ENCODE data around the gene GALNT10.

- no peak for TF ChIP-seq CTCF (IDR thresholded peaks at IDR 0.05)
- TF ChIP-seq POLR2A (IDR thresholded peaks at IDR 0.05): no peak
Measured at GRCh38 chr5:154278186-154278585, 87.7 kb downstream of the GALNT10 start.

All from lower leg skin (tissue), 3 donors.